K562 (cell line): Measurements from ENCODE around the gene BOLA1. TPM values are rescaled to one million over a fixed set of nuclear protein-coding genes. Genes with fewer than 3 reads are reported as not detected.
A peak's percentile ranks its signal among the peaks of the same experiment; 100 is the strongest.

Source experiments
- BHLHE40 ChIP-seq: IDR thresholded peaks from 2 replicates; pipeline ENCODE4 v1.6.1; 2011; ENCODE audit warnings: low read length, improper control_type of control experiment
- CREM ChIP-seq: IDR thresholded peaks from 2 replicates; pipeline ENCODE4 v1.6.1; 2014; ENCODE audit warnings: antibody characterized with exemption, low read depth
- FOXK1 ChIP-seq: sonication (generic); formaldehyde crosslinking; IDR thresholded peaks from 2 replicates; pipeline ENCODE4 v1.8.0; 2022; ENCODE audit warnings: missing genetic modification reagents, mild to moderate bottlenecking, borderline replicate concordance
- IFI16 ChIP-seq: fragments of 250-450 bp; sonication (Bioruptor Pico); IDR thresholded peaks from 2 replicates; pipeline ENCODE4 v2.1.2; 2022; ENCODE audit warnings: mild to moderate bottlenecking, inconsistent platforms
- L3MBTL2 ChIP-seq: fragments of 450-650 bp; IDR thresholded peaks from 2 replicates; pipeline ENCODE4 v1.6.1; 2016; ENCODE audit warnings: mild to moderate bottlenecking, moderate library complexity
- MEF2D ChIP-seq: conservative IDR thresholded peaks from 2 replicates; pipeline ENCODE4 v1.6.1; 2016; ENCODE audit warnings: low read depth, missing genetic modification characterization, missing compliant biosample characterization
- MLX ChIP-seq, 2 experiments: fragments of 450-650 bp in 1 of 2; sonication (generic) in 1 of 2; formaldehyde crosslinking; conservative IDR thresholded peaks; 2 replicates each; pipeline versions ENCODE4 v1.4.0 to v1.8.1; 2020 to 2022; ENCODE audit warnings: mild to moderate bottlenecking in 1 of 2, missing genetic modification reagents in 1 of 2
- MXI1 ChIP-seq: IDR thresholded peaks from 2 replicates; pipeline ENCODE4 v1.6.1; 2011; ENCODE audit warnings: low read depth, mild to moderate bottlenecking, improper control_type of control experiment, low read length
- NR2C2 ChIP-seq, 2 experiments: fragments of 200-800 bp in 1 of 2; sonication (Bioruptor generic) in 1 of 2; sonication (generic) in 1 of 2; formaldehyde crosslinking in 1 of 2; IDR thresholded peaks; 2 replicates each; pipeline versions ENCODE4 v1.6.1 to v1.8.0; 2016 to 2022; ENCODE audit warnings: mild to moderate bottlenecking in 1 of 2, missing compliant biosample characterization in 1 of 2, missing genetic modification characterization in 1 of 2, missing genetic modification reagents in 1 of 2
- PML ChIP-seq: IDR thresholded peaks from 2 replicates; pipeline ENCODE4 v1.6.1; 2012; ENCODE audit warnings: low read length, inconsistent platforms
- TEAD1 ChIP-seq, 2 experiments: fragments of 450-650 bp in 1 of 2; sonication (generic) in 1 of 2; formaldehyde crosslinking; IDR thresholded peaks; 2 replicates each; pipeline versions ENCODE4 v1.4.0 to v1.8.0; 2020 to 2022; ENCODE audit warnings: mild to moderate bottlenecking in 2 of 2, missing genetic modification reagents in 1 of 2
- ZBTB5 ChIP-seq: fragments of 450-650 bp; IDR thresholded peaks from 2 replicates; pipeline ENCODE4 v1.6.1; 2017; ENCODE audit warnings: antibody characterized with exemption
- ZNF274 ChIP-seq: IDR thresholded peaks from 2 replicates; pipeline ENCODE4 v1.6.1; 2011; ENCODE audit warnings: low read depth, mild to moderate bottlenecking, low read length, moderate library complexity, borderline replicate concordance
- ZNF408 ChIP-seq: fragments of 250-450 bp; sonication (Bioruptor Pico); IDR thresholded peaks from 2 replicates; pipeline ENCODE4 v1.4.0; 2020; ENCODE audit warnings: low read depth, mild to moderate bottlenecking, moderate library complexity
- polyA plus RNA-seq, 8 experiments: library from polyadenylated mRNA; depleted of rRNA in 4 of 8; stranded (reverse) in 5 of 8; unstranded in 3 of 8; fragments of >200 nt; fragmentation: Nextera tagmentation in 2 of 8; fragmentation: Illumina TruSeq in 1 of 8; extraction: Ambion mirVana in 2 of 8; extraction: Trizol in 1 of 8; gene quantifications; 2 replicates each; pipeline versions ENCODE4 v1.2.1 to v1.2.3, GENCODE V29; 2011 to 2014; ENCODE audit warnings: inconsistent platforms in 1 of 8, missing spikeins in 1 of 8
- total RNA-seq, 7 experiments: library from RNA; depleted of rRNA in 6 of 7; stranded (reverse); fragments of >200 nt in 6 of 7; fragmentation: Illumina TruSeq in 2 of 7; extraction: Trizol in 2 of 7; gene quantifications; 2 replicates each; pipeline versions ENCODE4 v1.2.1 to v1.2.3, GENCODE V29; 2011 to 2021; ENCODE audit warnings: low replicate concordance in 1 of 7
- TF ChIP-seq, protein P1 (sequence below): fragments of 450-650 bp; conservative IDR thresholded peaks from 2 replicates; pipeline ENCODE4 v1.6.1; 2016; ENCODE audit warnings: missing genetic modification characterization, low read depth, mild to moderate bottlenecking, control low read depth, missing compliant biosample characterization
- TF ChIP-seq, protein P2 (sequence below): sonication (generic); formaldehyde crosslinking; IDR thresholded peaks from 2 replicates; pipeline ENCODE4 v1.8.1; 2023; ENCODE audit warnings: missing genetic modification reagents, mild to moderate bottlenecking, borderline replicate concordance

Gene BOLA1
- total and polyA plus RNA-seq, 9 of the 15 experiments (the other 6 are each of a cell fraction or from before 2014, with no cell fraction given), result 0.18 to 1.2 (median 0.40) TPM; not detected in 2

GRCh38 chr1:149887456-149888246 lies 11.7 kb upstream of the BOLA1 start (continued):
- TF ChIP-seq, protein P1, sequence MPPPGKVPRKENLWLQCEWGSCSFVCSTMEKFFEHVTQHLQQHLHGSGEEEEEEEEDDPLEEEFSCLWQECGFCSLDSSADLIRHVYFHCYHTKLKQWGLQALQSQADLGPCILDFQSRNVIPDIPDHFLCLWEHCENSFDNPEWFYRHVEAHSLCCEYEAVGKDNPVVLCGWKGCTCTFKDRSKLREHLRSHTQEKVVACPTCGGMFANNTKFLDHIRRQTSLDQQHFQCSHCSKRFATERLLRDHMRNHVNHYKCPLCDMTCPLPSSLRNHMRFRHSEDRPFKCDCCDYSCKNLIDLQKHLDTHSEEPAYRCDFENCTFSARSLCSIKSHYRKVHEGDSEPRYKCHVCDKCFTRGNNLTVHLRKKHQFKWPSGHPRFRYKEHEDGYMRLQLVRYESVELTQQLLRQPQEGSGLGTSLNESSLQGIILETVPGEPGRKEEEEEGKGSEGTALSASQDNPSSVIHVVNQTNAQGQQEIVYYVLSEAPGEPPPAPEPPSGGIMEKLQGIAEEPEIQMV (tag), result no peak
- no peak for TF ChIP-seq ZNF408
- TF ChIP-seq MEF2D, result no peak
- no peak for TF ChIP-seq L3MBTL2
- TF ChIP-seq IFI16 (CRISPR knock-in tag), result no peak
- peak; percentile 29; the same call in 1 of the 2 replicates for TF ChIP-seq NR2C2 (CRISPR knock-in tag; IDR thresholded peaks at IDR 0.05)
- no peak for TF ChIP-seq NR2C2 (tag; IDR thresholded peaks at IDR 0.05)
- TF ChIP-seq TEAD1 (CRISPR knock-in tag; IDR thresholded peaks at IDR 0.05), result no peak
- no peak for TF ChIP-seq ZBTB5
- TF ChIP-seq CREM, result peak; percentile 40
- TF ChIP-seq BHLHE40, result no peak
- TF ChIP-seq MLX (CRISPR knock-in tag; conservative IDR thresholded peaks at IDR 0.05), result no peak
- peak; percentile 77 for TF ChIP-seq PML
- TF ChIP-seq MXI1, result no peak
- TF ChIP-seq ZNF274, result no peak
- no peak for TF ChIP-seq FOXK1 (CRISPR knock-in tag)
- TF ChIP-seq, protein P2, sequence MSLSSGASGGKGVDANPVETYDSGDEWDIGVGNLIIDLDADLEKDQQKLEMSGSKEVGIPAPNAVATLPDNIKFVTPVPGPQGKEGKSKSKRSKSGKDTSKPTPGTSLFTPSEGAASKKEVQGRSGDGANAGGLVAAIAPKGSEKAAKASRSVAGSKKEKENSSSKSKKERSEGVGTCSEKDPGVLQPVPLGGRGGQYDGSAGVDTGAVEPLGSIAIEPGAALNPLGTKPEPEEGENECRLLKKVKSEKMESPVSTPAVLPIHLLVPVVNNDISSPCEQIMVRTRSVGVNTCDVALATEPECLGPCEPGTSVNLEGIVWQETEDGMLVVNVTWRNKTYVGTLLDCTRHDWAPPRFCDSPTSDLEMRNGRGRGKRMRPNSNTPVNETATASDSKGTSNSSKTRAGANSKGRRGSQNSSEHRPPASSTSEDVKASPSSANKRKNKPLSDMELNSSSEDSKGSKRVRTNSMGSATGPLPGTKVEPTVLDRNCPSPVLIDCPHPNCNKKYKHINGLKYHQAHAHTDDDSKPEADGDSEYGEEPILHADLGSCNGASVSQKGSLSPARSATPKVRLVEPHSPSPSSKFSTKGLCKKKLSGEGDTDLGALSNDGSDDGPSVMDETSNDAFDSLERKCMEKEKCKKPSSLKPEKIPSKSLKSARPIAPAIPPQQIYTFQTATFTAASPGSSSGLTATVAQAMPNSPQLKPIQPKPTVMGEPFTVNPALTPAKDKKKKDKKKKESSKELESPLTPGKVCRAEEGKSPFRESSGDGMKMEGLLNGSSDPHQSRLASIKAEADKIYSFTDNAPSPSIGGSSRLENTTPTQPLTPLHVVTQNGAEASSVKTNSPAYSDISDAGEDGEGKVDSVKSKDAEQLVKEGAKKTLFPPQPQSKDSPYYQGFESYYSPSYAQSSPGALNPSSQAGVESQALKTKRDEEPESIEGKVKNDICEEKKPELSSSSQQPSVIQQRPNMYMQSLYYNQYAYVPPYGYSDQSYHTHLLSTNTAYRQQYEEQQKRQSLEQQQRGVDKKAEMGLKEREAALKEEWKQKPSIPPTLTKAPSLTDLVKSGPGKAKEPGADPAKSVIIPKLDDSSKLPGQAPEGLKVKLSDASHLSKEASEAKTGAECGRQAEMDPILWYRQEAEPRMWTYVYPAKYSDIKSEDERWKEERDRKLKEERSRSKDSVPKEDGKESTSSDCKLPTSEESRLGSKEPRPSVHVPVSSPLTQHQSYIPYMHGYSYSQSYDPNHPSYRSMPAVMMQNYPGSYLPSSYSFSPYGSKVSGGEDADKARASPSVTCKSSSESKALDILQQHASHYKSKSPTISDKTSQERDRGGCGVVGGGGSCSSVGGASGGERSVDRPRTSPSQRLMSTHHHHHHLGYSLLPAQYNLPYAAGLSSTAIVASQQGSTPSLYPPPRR (CRISPR knock-in tag), result no peak; the same call in 1 of the 2 replicates
